K562 (cell line): ENCODE measurements around the gene NOD1. TPM values are rescaled to one million over a fixed set of nuclear protein-coding genes. Genes with fewer than 3 reads are reported as not detected.
A peak's percentile ranks its signal among the peaks of the same experiment; 100 is the strongest.

Experiments
- ATAC-seq: fragments of 200-7000 bp; cut with Tn5 transposase; 3 replicates; pipeline ENCODE4 v1.9.1; 2020; ENCODE audit warnings: moderate library complexity
- BruUV-seq: library from RNA; stranded (reverse); fragments of 400-500 nt; replicated peaks from 2 replicates; lab custom pipeline; 2021; lab: Mats Ljungman, UMichigan
- CTCF ChIA-PET: fragments of 300-600 bp; formaldehyde crosslinking; extraction: SDS; loops from one replicate; lab custom pipeline; 2021; ENCODE audit warnings: low intra/inter-chr PET ratio; lab: Yijun Ruan, JAX
- POLR2A ChIA-PET: fragments of 300-600, 350-650 bp; sonication (Branson Sonifier 250); formaldehyde crosslinking; extraction: SDS; loops from one replicate; lab custom pipeline; 2021; ENCODE audit warnings: antibody characterized with exemption, inconsistent platforms; lab: Yijun Ruan, JAX
- DNase-seq, 4 experiments: peaks; one replicate each; pipeline versions ENCODE4 v3.0.0 to v3.0.0-alpha.2; 2011 to 2018; ENCODE audit warnings: low spot score in 3 of 4, mixed read lengths in 3 of 4; ENCODE audit errors: extremely low read depth in 1 of 4
- FAIRE-seq: peaks from 2 replicates; lab custom pipeline; 2011; peaks lifted over from hg19 to GRCh38; lab: Jason Lieb, UNC
- H2AFZ ChIP-seq: 2 replicates; pipeline ENCODE4 v1.6.0; 2011; ENCODE audit warnings: low read depth, low read length, control low read depth, inconsistent platforms
- H3K27ac ChIP-seq: fragments of 200-600 bp; 3 replicates; pipeline ENCODE4 v1.8.0; 2011; ENCODE audit warnings: low read depth, mild to moderate bottlenecking, control low read depth, inconsistent platforms, low read length, moderate library complexity, mixed read lengths; ENCODE audit errors: extremely low read depth
- H3K27me3 ChIP-seq, 2 experiments: fragments of 300-600 bp in 1 of 2; 2 replicates in 1 of 2; 3 replicates in 1 of 2; pipeline versions ENCODE4 v1.6.0 to v1.8.0; 2011; ENCODE audit warnings: inconsistent platforms in 2 of 2, low read length in 2 of 2, mild to moderate bottlenecking in 1 of 2, mixed read lengths in 1 of 2, moderate library complexity in 1 of 2; ENCODE audit not compliant: control insufficient read depth in 2 of 2, insufficient read depth in 2 of 2
- H3K36me3 ChIP-seq: fragments of 300-600 bp; 3 replicates; pipeline ENCODE4 v1.8.0; 2011; ENCODE audit warnings: mild to moderate bottlenecking, low read length, inconsistent platforms; ENCODE audit not compliant: control insufficient read depth, insufficient read depth
- H3K4me1 ChIP-seq, 2 experiments: fragments of 200-600 bp in 1 of 2; replicated peaks in 1 of 2; 2 replicates in 1 of 2; 3 replicates in 1 of 2; pipeline versions ENCODE4 v1.5.1 to v1.8.0; 2011; ENCODE audit warnings: inconsistent platforms in 2 of 2, low read length in 2 of 2, mild to moderate bottlenecking in 1 of 2, mixed read lengths in 1 of 2, moderate library complexity in 1 of 2; ENCODE audit not compliant: control insufficient read depth in 2 of 2, insufficient read depth in 2 of 2
- H3K4me2 ChIP-seq: 2 replicates; pipeline ENCODE4 v1.6.1; 2011; ENCODE audit warnings: low read length, control low read depth, inconsistent platforms, mixed read lengths; ENCODE audit not compliant: insufficient read depth
- H3K4me3 ChIP-seq: fragments of 200-600 bp; sonication (generic), shearing (Covaris generic); 2 replicates; pipeline ENCODE4 v1.5.1; 2016; ENCODE audit warnings: control low read depth, inconsistent platforms
- H3K79me2 ChIP-seq: fragments of 200-600 bp; 3 replicates; pipeline ENCODE4 v1.8.0; 2011; ENCODE audit warnings: low read length, inconsistent platforms; ENCODE audit not compliant: control insufficient read depth, insufficient read depth
- H3K9ac ChIP-seq, 2 experiments: 2 replicates each; pipeline versions ENCODE4 v1.6.0 to v1.6.1; 2011; ENCODE audit warnings: low read depth in 2 of 2, low read length in 2 of 2, control low read depth in 1 of 2, inconsistent platforms in 1 of 2, mild to moderate bottlenecking in 1 of 2, mixed read lengths in 1 of 2; ENCODE audit not compliant: insufficient read depth in 1 of 2
- H3K9me1 ChIP-seq: one replicate; pipeline ENCODE4 v1.6.0; 2011; ENCODE audit warnings: inconsistent platforms, mild to moderate bottlenecking, low read length, moderate library complexity; ENCODE audit not compliant: control insufficient read depth, insufficient read depth
- H3K9me3 ChIP-seq: replicated peaks from 2 replicates; pipeline ENCODE4 v1.5.1; 2011; ENCODE audit warnings: low read depth, low read length, inconsistent platforms; ENCODE audit not compliant: control insufficient read depth, insufficient read depth
- H4K20me1 ChIP-seq: replicated peaks from 2 replicates; pipeline ENCODE4 v1.6.1; 2011; ENCODE audit warnings: low read length, inconsistent platforms, mixed read lengths; ENCODE audit not compliant: control insufficient read depth, insufficient read depth
- CBFB ChIP-seq: sonication (generic); formaldehyde crosslinking; IDR thresholded peaks from 2 replicates; pipeline ENCODE4 v1.4.0; 2020; ENCODE audit warnings: mild to moderate bottlenecking, missing genetic modification reagents
- CBX8 ChIP-seq: fragments of 200-600 bp; sonication (generic); IDR thresholded peaks from 2 replicates; pipeline ENCODE4 v1.6.1; 2012; ENCODE audit warnings: borderline replicate concordance, mixed run types, low read depth, mild to moderate bottlenecking, moderate library complexity, mixed read lengths, low read length, control low read depth, inconsistent platforms; ENCODE audit not compliant: poor library complexity, severe bottlenecking; ENCODE audit errors: extremely low read depth
- CHD4 ChIP-seq: fragments of 200-600 bp; sonication (generic); IDR thresholded peaks from 3 replicates; pipeline ENCODE4 v1.6.1; 2012; ENCODE audit warnings: low read depth, mild to moderate bottlenecking, mixed read lengths, low read length, inconsistent platforms; ENCODE audit not compliant: insufficient read depth, insufficient replicate concordance, poor library complexity, severe bottlenecking
- ESRRB ChIP-seq: fragments of 250-450 bp; sonication (Bioruptor Pico); IDR thresholded peaks from 2 replicates; pipeline ENCODE4 v1.5.0; 2020; ENCODE audit warnings: mild to moderate bottlenecking, moderate library complexity, borderline replicate concordance
- NFE2L1 ChIP-seq: fragments of 450-650 bp; IDR thresholded peaks from 2 replicates; pipeline ENCODE4 v1.6.1; 2016; ENCODE audit warnings: missing genetic modification characterization, low read depth, mild to moderate bottlenecking, missing compliant biosample characterization, moderate library complexity, borderline replicate concordance
- TAF7 ChIP-seq: fragments of 450-650 bp; IDR thresholded peaks from 2 replicates; pipeline ENCODE4 v1.6.1; 2016; ENCODE audit warnings: missing genetic modification characterization, missing compliant biosample characterization
- TRIM28 ChIP-seq: fragments of 450-650 bp; IDR thresholded peaks from 2 replicates; pipeline ENCODE4 v1.6.1; 2017
- ZKSCAN1 ChIP-seq: fragments of 150-350 bp; IDR thresholded peaks from 2 replicates; pipeline ENCODE4 v1.6.1; 2016; ENCODE audit warnings: low read depth, low read length
- ZSCAN32 ChIP-seq: fragments of 450-650 bp; formaldehyde crosslinking; IDR thresholded peaks from 2 replicates; pipeline ENCODE4 v1.4.0; 2020; ENCODE audit warnings: mild to moderate bottlenecking, moderate library complexity
- WGBS: fragments of 100-300 bp; shearing (Covaris generic); methylation state at CpG from one replicate; pipeline ENCODE4 v1.1.6; 2016; ENCODE audit warnings: low coverage, mixed read lengths; ENCODE audit not compliant: insufficient coverage; ENCODE audit errors: missing lambda C conversion rate; 5-methylcytosine and 5-hydroxymethylcytosine counted together
- in situ Hi-C: fragments of 300-500 bp; cut with MboI; formaldehyde crosslinking; loops from 4 replicates; pipeline ENCODE4 v1.15.0; 2018; ENCODE audit warnings: inconsistent platforms, mixed read lengths
- intact Hi-C: fragments of 100-400 bp; cut with micrococcal nuclease; formaldehyde crosslinking; loops from 2 replicates; pipeline ENCODE4 v1.14.2; 2022
- polyA plus RNA-seq, 8 experiments: library from polyadenylated mRNA; depleted of rRNA in 4 of 8; stranded (reverse) in 5 of 8; unstranded in 3 of 8; fragments of >200 nt; fragmentation: Nextera tagmentation in 2 of 8; fragmentation: Illumina TruSeq in 1 of 8; extraction: Ambion mirVana in 2 of 8; extraction: Trizol in 1 of 8; gene quantifications; 2 replicates each; pipeline versions ENCODE4 v1.2.1 to v1.2.3, GENCODE V29; 2011 to 2014; ENCODE audit warnings: inconsistent platforms in 1 of 8, missing spikeins in 1 of 8
- total RNA-seq, 7 experiments: library from RNA; depleted of rRNA in 6 of 7; stranded (reverse); fragments of >200 nt in 6 of 7; fragmentation: Illumina TruSeq in 2 of 7; extraction: Trizol in 2 of 7; gene quantifications; 2 replicates each; pipeline versions ENCODE4 v1.2.1 to v1.2.3, GENCODE V29; 2011 to 2021; ENCODE audit warnings: low replicate concordance in 1 of 7
- TF ChIP-seq, protein P1 (sequence below), 2 experiments: fragments of 450-650 bp in 1 of 2; IDR thresholded peaks; 2 replicates each; pipeline ENCODE4 v1.6.1; 2011 to 2017; ENCODE audit warnings: low read depth in 2 of 2, antibody characterized with exemption in 1 of 2, borderline replicate concordance in 1 of 2, low read length in 1 of 2, mild to moderate bottlenecking in 1 of 2, mixed read lengths in 1 of 2; ENCODE audit not compliant: control insufficient read depth in 1 of 2
- TF ChIP-seq, protein P2 (sequence below): fragments of 250-450 bp; sonication (Bioruptor Pico); IDR thresholded peaks from 2 replicates; pipeline ENCODE4 v1.8.0; 2022; ENCODE audit warnings: inconsistent platforms, mild to moderate bottlenecking, moderate library complexity, borderline replicate concordance
- TF ChIP-seq, protein P3 (sequence below): sonication (generic); formaldehyde crosslinking; IDR thresholded peaks from 2 replicates; pipeline ENCODE4 v1.8.0; 2022; ENCODE audit warnings: missing genetic modification reagents, mild to moderate bottlenecking, borderline replicate concordance

The NOD1 gene
- total and polyA plus RNA-seq, 9 of the 15 experiments (the other 6 are each of a cell fraction or from before 2014, with no cell fraction given) = 0.34 to 7.1 (median 4.7) TPM

DNA sequence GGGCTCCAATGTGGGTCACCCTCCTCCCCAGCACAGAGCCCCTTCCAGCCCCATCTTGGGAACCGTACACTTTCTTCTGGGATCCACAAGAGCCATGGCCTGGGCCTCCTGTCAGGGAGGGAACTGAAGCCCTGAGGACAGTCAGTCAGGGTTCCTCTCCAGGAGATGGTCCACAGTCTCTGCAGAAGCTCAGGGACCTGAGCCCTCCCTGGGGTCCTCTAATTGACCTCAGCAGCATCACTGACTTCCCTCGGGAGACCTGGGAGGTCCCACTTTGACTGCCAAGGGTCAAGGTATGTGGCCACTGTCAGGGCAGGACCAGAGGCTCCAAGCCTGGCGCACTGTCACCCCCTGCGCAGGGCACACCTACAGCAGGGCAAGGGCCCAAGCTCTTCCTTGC lies 32.3 kb downstream of the NOD1 start:
- H3K4me3 ChIP-seq = no peak overlapping the region
- 65% methylated on average over 4 of the region's 4 CpGs for WGBS
- CTCF ChIA-PET = no interaction called here
- H3K9me1 ChIP-seq = no peaks in the 10 kb centered on the region
- H3K36me3 ChIP-seq = no peaks in the 10 kb centered on the region
- FAIRE-seq = no peak
- POLR2A ChIA-PET = interaction anchor here (0.7 to 1.4 kb wide), 5 partner anchors 9 to 284 kb away, joined by 3 to 5 read pairs (median 4); no protein-coding TSS in a partner anchor
- intact Hi-C loops (no loop called here), in situ Hi-C loops (no loop called here)
- H3K4me2 ChIP-seq = no peak overlapping the region
- H2AFZ ChIP-seq = no peak overlapping the region
- no peaks in the 10 kb centered on the region for H3K27me3 ChIP-seq
- no TSS peak for BruUV-seq
- H4K20me1 ChIP-seq = no peaks in the 10 kb centered on the region
- no peak overlapping the region for H3K9ac ChIP-seq
- peak; percentile 34; the same call in 2 of the 3 replicates for ATAC-seq
- no peaks in the 10 kb centered on the region for H3K79me2 ChIP-seq
- H3K9me3 ChIP-seq = no peaks in the 10 kb centered on the region
- peaks cover 0 to 3% of the 10 kb centered on the region in 2 experiments; a peak in 1 of 5 replicates for H3K4me1 ChIP-seq
- no peak for DNase-seq
- no peak overlapping the region for H3K27ac ChIP-seq
- TF ChIP-seq CBX8 = no peak
- TF ChIP-seq ZKSCAN1 = no peak
- TF ChIP-seq, protein P1, sequence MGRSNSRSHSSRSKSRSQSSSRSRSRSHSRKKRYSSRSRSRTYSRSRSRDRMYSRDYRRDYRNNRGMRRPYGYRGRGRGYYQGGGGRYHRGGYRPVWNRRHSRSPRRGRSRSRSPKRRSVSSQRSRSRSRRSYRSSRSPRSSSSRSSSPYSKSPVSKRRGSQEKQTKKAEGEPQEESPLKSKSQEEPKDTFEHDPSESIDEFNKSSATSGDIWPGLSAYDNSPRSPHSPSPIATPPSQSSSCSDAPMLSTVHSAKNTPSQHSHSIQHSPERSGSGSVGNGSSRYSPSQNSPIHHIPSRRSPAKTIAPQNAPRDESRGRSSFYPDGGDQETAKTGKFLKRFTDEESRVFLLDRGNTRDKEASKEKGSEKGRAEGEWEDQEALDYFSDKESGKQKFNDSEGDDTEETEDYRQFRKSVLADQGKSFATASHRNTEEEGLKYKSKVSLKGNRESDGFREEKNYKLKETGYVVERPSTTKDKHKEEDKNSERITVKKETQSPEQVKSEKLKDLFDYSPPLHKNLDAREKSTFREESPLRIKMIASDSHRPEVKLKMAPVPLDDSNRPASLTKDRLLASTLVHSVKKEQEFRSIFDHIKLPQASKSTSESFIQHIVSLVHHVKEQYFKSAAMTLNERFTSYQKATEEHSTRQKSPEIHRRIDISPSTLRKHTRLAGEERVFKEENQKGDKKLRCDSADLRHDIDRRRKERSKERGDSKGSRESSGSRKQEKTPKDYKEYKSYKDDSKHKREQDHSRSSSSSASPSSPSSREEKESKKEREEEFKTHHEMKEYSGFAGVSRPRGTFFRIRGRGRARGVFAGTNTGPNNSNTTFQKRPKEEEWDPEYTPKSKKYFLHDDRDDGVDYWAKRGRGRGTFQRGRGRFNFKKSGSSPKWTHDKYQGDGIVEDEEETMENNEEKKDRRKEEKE (IDR thresholded peaks at IDR 0.05; ENCODE audit: borderline replicate concordance in 1 of 2, control insufficient read depth in 1 of 2, low read depth in 2 of 2, low read length in 1 of 2) = no peak
- TF ChIP-seq CHD4 = no peak
- TF ChIP-seq TAF7 = no peak
- no peak for TF ChIP-seq CBFB
- TF ChIP-seq NFE2L1 (tag) = no peak
- TF ChIP-seq, protein P2, sequence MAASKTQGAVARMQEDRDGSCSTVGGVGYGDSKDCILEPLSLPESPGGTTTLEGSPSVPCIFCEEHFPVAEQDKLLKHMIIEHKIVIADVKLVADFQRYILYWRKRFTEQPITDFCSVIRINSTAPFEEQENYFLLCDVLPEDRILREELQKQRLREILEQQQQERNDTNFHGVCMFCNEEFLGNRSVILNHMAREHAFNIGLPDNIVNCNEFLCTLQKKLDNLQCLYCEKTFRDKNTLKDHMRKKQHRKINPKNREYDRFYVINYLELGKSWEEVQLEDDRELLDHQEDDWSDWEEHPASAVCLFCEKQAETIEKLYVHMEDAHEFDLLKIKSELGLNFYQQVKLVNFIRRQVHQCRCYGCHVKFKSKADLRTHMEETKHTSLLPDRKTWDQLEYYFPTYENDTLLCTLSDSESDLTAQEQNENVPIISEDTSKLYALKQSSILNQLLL (CRISPR knock-in tag) = no peak
- TF ChIP-seq ZSCAN32 (CRISPR knock-in tag) = no peak
- no peak for TF ChIP-seq TRIM28
- TF ChIP-seq ESRRB (CRISPR knock-in tag) = no peak
- TF ChIP-seq, protein P3, sequence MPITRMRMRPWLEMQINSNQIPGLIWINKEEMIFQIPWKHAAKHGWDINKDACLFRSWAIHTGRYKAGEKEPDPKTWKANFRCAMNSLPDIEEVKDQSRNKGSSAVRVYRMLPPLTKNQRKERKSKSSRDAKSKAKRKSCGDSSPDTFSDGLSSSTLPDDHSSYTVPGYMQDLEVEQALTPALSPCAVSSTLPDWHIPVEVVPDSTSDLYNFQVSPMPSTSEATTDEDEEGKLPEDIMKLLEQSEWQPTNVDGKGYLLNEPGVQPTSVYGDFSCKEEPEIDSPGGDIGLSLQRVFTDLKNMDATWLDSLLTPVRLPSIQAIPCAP (CRISPR knock-in tag) = no peak
